PFSK-1 (cell line): ENCODE results near the gene GM2A.

ENCODE experiments used
- POLR2AphosphoS5 ChIP-seq: IDR thresholded peaks from 2 replicates; pipeline ENCODE4 v1.6.1; 2012; ENCODE audit warnings: low read depth, mild to moderate bottlenecking, control low read depth, low read length, moderate library complexity
- TF ChIP-seq, protein P1 (sequence below), 2 experiments: IDR thresholded peaks; 2 replicates each; pipeline versions ENCODE4 v1.6.1 to v1.8.0; 2011 to 2012; ENCODE audit warnings: low read depth in 2 of 2, low read length in 2 of 2, control low read depth in 1 of 2, inconsistent platforms in 1 of 2, mild to moderate bottlenecking in 1 of 2, moderate library complexity in 1 of 2; ENCODE audit not compliant: insufficient read depth in 1 of 2

DNA sequence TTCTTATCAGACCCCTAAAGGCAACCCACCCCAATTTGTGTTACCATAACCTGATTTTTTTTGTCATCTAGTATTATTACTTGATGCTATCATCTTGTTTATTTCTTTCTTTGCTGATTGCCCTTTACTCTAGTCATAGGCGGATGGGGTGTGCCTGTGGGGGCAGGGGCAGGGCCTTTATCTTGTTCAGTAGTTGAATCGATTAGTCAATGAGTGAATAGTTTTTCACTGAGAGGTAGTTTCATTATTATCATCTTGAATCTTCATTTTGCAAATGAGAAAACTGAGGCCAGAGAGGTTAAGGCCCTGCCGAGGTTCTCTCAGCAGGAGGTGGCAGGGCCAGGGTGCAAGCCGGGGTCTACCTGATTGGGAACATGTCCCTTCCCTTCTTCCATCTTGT lies 9.4 kb upstream of the GM2A start:
- TF ChIP-seq, protein P1, sequence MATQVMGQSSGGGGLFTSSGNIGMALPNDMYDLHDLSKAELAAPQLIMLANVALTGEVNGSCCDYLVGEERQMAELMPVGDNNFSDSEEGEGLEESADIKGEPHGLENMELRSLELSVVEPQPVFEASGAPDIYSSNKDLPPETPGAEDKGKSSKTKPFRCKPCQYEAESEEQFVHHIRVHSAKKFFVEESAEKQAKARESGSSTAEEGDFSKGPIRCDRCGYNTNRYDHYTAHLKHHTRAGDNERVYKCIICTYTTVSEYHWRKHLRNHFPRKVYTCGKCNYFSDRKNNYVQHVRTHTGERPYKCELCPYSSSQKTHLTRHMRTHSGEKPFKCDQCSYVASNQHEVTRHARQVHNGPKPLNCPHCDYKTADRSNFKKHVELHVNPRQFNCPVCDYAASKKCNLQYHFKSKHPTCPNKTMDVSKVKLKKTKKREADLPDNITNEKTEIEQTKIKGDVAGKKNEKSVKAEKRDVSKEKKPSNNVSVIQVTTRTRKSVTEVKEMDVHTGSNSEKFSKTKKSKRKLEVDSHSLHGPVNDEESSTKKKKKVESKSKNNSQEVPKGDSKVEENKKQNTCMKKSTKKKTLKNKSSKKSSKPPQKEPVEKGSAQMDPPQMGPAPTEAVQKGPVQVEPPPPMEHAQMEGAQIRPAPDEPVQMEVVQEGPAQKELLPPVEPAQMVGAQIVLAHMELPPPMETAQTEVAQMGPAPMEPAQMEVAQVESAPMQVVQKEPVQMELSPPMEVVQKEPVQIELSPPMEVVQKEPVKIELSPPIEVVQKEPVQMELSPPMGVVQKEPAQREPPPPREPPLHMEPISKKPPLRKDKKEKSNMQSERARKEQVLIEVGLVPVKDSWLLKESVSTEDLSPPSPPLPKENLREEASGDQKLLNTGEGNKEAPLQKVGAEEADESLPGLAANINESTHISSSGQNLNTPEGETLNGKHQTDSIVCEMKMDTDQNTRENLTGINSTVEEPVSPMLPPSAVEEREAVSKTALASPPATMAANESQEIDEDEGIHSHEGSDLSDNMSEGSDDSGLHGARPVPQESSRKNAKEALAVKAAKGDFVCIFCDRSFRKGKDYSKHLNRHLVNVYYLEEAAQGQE (IDR thresholded peaks at IDR 0.05; ENCODE audit: insufficient read depth in 1 of 2, low read depth in 2 of 2, low read length in 2 of 2): no peak
- no peak for TF ChIP-seq POLR2AphosphoS5
